MM.1S (cell line): ENCODE data around the gene EGLN2.
"Not testable (repeated sequence)": the region's sequence is repeated elsewhere in the genome, so short reads cannot be mapped to it uniquely, and the experiment has no call there.

Experiments used
- DNase-seq: peaks from one replicate; pipeline ENCODE4 v3.0.0-alpha.2; 2015
- H2AFZ ChIP-seq: fragments of 300-600 bp; sonication (generic); 2 replicates; pipeline ENCODE4 v1.6.0; 2016; ENCODE audit warnings: antibody characterized with exemption, low read length
- H3F3A ChIP-seq: fragments of 300-600 bp; sonication (generic); 2 replicates; pipeline ENCODE4 v1.6.1; 2016; ENCODE audit warnings: mild to moderate bottlenecking, antibody characterized with exemption, low read length, moderate library complexity, mixed read lengths; ENCODE audit not compliant: insufficient read depth
- H3K27ac ChIP-seq: fragments of 300-600 bp; sonication (generic); 2 replicates; pipeline ENCODE4 v1.5.1; 2016; ENCODE audit warnings: mild to moderate bottlenecking, low read length
- H3K27me3 ChIP-seq: fragments of 300-600 bp; sonication (generic); replicated peaks from 2 replicates; pipeline ENCODE4 v1.6.0; 2016; ENCODE audit warnings: low read length; ENCODE audit not compliant: insufficient read depth
- H3K36me3 ChIP-seq: fragments of 300-600 bp; sonication (generic); replicated peaks from 2 replicates; pipeline ENCODE4 v1.6.1; 2016; ENCODE audit warnings: mild to moderate bottlenecking, low read length, mixed read lengths; ENCODE audit not compliant: insufficient read depth
- H3K4me1 ChIP-seq: fragments of 300-600 bp; sonication (generic); 2 replicates; pipeline ENCODE4 v1.6.1; 2016; ENCODE audit warnings: low read length, mixed read lengths
- H3K4me2 ChIP-seq: fragments of 300-600 bp; sonication (generic); 2 replicates; pipeline ENCODE4 v1.6.0; 2016; ENCODE audit warnings: low read depth, low read length
- H3K4me3 ChIP-seq: fragments of 300-600 bp; sonication (generic); 2 replicates; pipeline ENCODE4 v1.5.1; 2016; ENCODE audit warnings: low read length, mixed read lengths
- H3K79me2 ChIP-seq: fragments of 300-600 bp; sonication (generic); 2 replicates; pipeline ENCODE4 v1.6.1; 2016; ENCODE audit warnings: mixed run types, low read length, mixed read lengths
- H3K9ac ChIP-seq: fragments of 300-600 bp; sonication (generic); 2 replicates; pipeline ENCODE4 v1.6.1; 2016; ENCODE audit warnings: low read length, mixed read lengths
- H3K9me2 ChIP-seq: fragments of 300-600 bp; sonication (generic); replicated peaks from 2 replicates; pipeline ENCODE4 v1.6.1; 2016; ENCODE audit warnings: mild to moderate bottlenecking, low read length, mixed read lengths; ENCODE audit not compliant: insufficient read depth
- H3K9me3 ChIP-seq: fragments of 300-600 bp; sonication (generic); replicated peaks from 2 replicates; pipeline ENCODE4 v1.6.1; 2016; ENCODE audit warnings: mild to moderate bottlenecking, low read length, mixed read lengths; ENCODE audit not compliant: insufficient read depth
- H4K20me1 ChIP-seq: fragments of 300-600 bp; sonication (generic); 2 replicates; pipeline ENCODE4 v1.6.1; 2016; ENCODE audit warnings: mild to moderate bottlenecking, low read length, moderate library complexity, mixed read lengths; ENCODE audit not compliant: insufficient read depth

Gene EGLN2

GRCh38 chr19:40852467-40853152 is 53.6 kb downstream of the EGLN2 start:
- H3K9ac ChIP-seq, DNase-seq, H4K20me1 ChIP-seq: not testable (repeated sequence)

More at GRCh38 chr19:40852467-40853152, 53.6 kb downstream of the EGLN2 start:
- not testable (repeated sequence) for H3K4me1 ChIP-seq, H3K4me3 ChIP-seq, H3K9me3 ChIP-seq, H3F3A ChIP-seq, H3K79me2 ChIP-seq, H2AFZ ChIP-seq, H3K27me3 ChIP-seq, H3K9me2 ChIP-seq, H3K4me2 ChIP-seq, H3K27ac ChIP-seq, H3K36me3 ChIP-seq
